Liver (tissue), 9 donors: ENCODE data around the gene DDA1. TPM values are rescaled to one million over a fixed set of nuclear protein-coding genes. Genes with fewer than 3 reads are reported as not detected.

ENCODE experiments used
- DNase-seq: peaks from one replicate; pipeline ENCODE4 v3.0.0-alpha.2; 2017; ENCODE audit warnings: low spot score
- H3K27ac ChIP-seq, 2 donors: one replicate each; pipeline ENCODE4 v1.7.0; 2013; ENCODE audit warnings: inconsistent platforms in 2 of 2, low read length in 2 of 2, control low read depth in 1 of 2, low read depth in 1 of 2, mild to moderate bottlenecking in 1 of 2
- H3K27me3 ChIP-seq, 4 donors: one replicate each; pipeline versions ENCODE4 v1.6.1 to v1.7.0; 2013; ENCODE audit warnings: low read length in 3 of 4, inconsistent platforms in 1 of 4, mild to moderate bottlenecking in 1 of 4, moderate library complexity in 1 of 4; ENCODE audit not compliant: control insufficient read depth in 4 of 4, insufficient read depth in 4 of 4
- H3K36me3 ChIP-seq, 4 donors: one replicate each; pipeline versions ENCODE4 v1.6.1 to v1.7.0; 2013; ENCODE audit warnings: low read length in 3 of 4, mild to moderate bottlenecking in 3 of 4, low read depth in 1 of 4, moderate library complexity in 1 of 4; ENCODE audit not compliant: control insufficient read depth in 4 of 4, insufficient read depth in 3 of 4
- H3K4me1 ChIP-seq, 4 donors: one replicate each; pipeline versions ENCODE4 v1.6.1 to v1.7.0; 2013; ENCODE audit warnings: low read length in 3 of 4, mild to moderate bottlenecking in 3 of 4, moderate library complexity in 1 of 4; ENCODE audit not compliant: control insufficient read depth in 4 of 4, insufficient read depth in 4 of 4
- H3K4me3 ChIP-seq, 3 donors: one replicate each; pipeline versions ENCODE4 v1.6.1 to v1.7.0; 2013; ENCODE audit warnings: low read length in 3 of 3, control low read depth in 1 of 3, low read depth in 1 of 3, mild to moderate bottlenecking in 1 of 3
- H3K9ac ChIP-seq, 2 donors: one replicate each; pipeline ENCODE4 v1.7.0; 2013; ENCODE audit warnings: low read length in 2 of 2, mild to moderate bottlenecking in 2 of 2, moderate library complexity in 2 of 2, control low read depth in 1 of 2, low read depth in 1 of 2
- H3K9me3 ChIP-seq, 4 donors: one replicate each; pipeline versions ENCODE4 v1.6.1 to v1.7.0; 2013; ENCODE audit warnings: low read length in 3 of 4; ENCODE audit not compliant: control insufficient read depth in 4 of 4
- ATF3 ChIP-seq: IDR thresholded peaks from 2 replicates; pipeline ENCODE4 v1.6.1; 2016; ENCODE audit warnings: antibody characterized with exemption
- CTCF ChIP-seq: fragments of 150-350 bp; IDR thresholded peaks from 2 replicates; pipeline ENCODE4 v1.5.1; 2017; ENCODE audit warnings: improper control_type of control experiment, low read depth, low read length; ENCODE audit not compliant: missing input control
- EGR1 ChIP-seq, 2 donors: IDR thresholded peaks; 2 replicates each; pipeline ENCODE4 v1.6.1; 2016 to 2018; ENCODE audit warnings: antibody characterized with exemption in 2 of 2, low read depth in 2 of 2
- FOXA1 ChIP-seq: IDR thresholded peaks from 2 replicates; pipeline ENCODE4 v1.6.1; 2016; ENCODE audit warnings: antibody characterized with exemption
- FOXA2 ChIP-seq: IDR thresholded peaks from 2 replicates; pipeline ENCODE4 v1.6.1; 2016; ENCODE audit warnings: antibody characterized with exemption
- GABPA ChIP-seq, 2 donors: IDR thresholded peaks in 1 of 2; conservative IDR thresholded peaks in 1 of 2; 2 replicates each; pipeline ENCODE4 v1.6.1; 2016; ENCODE audit warnings: antibody characterized with exemption in 2 of 2, mild to moderate bottlenecking in 1 of 2, moderate library complexity in 1 of 2
- HNF4A ChIP-seq, 2 donors: conservative IDR thresholded peaks; 2 replicates each; pipeline ENCODE4 v1.6.1; 2016; ENCODE audit warnings: antibody characterized with exemption in 2 of 2, mild to moderate bottlenecking in 2 of 2
- HNF4G ChIP-seq: IDR thresholded peaks from 2 replicates; pipeline ENCODE4 v1.6.1; 2016; ENCODE audit warnings: antibody characterized with exemption
- JUND ChIP-seq, 2 donors: IDR thresholded peaks; 2 replicates each; pipeline ENCODE4 v1.6.1; 2016; ENCODE audit warnings: antibody characterized with exemption in 2 of 2
- MAX ChIP-seq: IDR thresholded peaks from 2 replicates; pipeline ENCODE4 v1.6.1; 2016; ENCODE audit warnings: antibody characterized with exemption
- NR2F2 ChIP-seq: IDR thresholded peaks from 2 replicates; pipeline ENCODE4 v1.6.1; 2016; ENCODE audit warnings: antibody characterized with exemption
- RAD21 ChIP-seq, 2 donors: IDR thresholded peaks; 2 replicates each; pipeline ENCODE4 v1.6.1; 2016; ENCODE audit warnings: antibody characterized with exemption in 2 of 2, mild to moderate bottlenecking in 2 of 2
- RXRA ChIP-seq, 2 donors: IDR thresholded peaks; 2 replicates each; pipeline ENCODE4 v1.6.1; 2017 to 2018; ENCODE audit warnings: antibody characterized with exemption in 2 of 2, mild to moderate bottlenecking in 1 of 2
- SP1 ChIP-seq: IDR thresholded peaks from 2 replicates; pipeline ENCODE4 v1.6.1; 2018; ENCODE audit warnings: antibody characterized with exemption, mild to moderate bottlenecking
- TAF1 ChIP-seq: conservative IDR thresholded peaks from 2 replicates; pipeline ENCODE4 v1.6.1; 2016; ENCODE audit warnings: antibody characterized with exemption, mild to moderate bottlenecking
- YY1 ChIP-seq: IDR thresholded peaks from 2 replicates; pipeline ENCODE4 v1.6.1; 2016; ENCODE audit warnings: antibody characterized with exemption, mild to moderate bottlenecking
- ZBTB33 ChIP-seq: IDR thresholded peaks from 2 replicates; pipeline ENCODE4 v1.6.1; 2016; ENCODE audit warnings: antibody characterized with exemption
- WGBS: extraction: QIAGEN DNeasy Blood & Tissue Kit; methylation state at CpG from one replicate; pipeline ENCODE4 v1.1.7; 2013; 5-methylcytosine and 5-hydroxymethylcytosine counted together
- polyA plus RNA-seq, 2 donors: library from polyadenylated mRNA; stranded (reverse) in 1 of 2; unstranded in 1 of 2; fragments of 200-250 nt in 1 of 2; fragments of >200 nt in 1 of 2; fragmentation: Nextera tagmentation in 1 of 2; extraction: Ambion mirVana in 1 of 2; gene quantifications; one replicate each; pipeline versions ENCODE4 v1.2.1 to v1.2.3, GENCODE V29; 2013 to 2015
- total RNA-seq, 2 donors: library from RNA; depleted of rRNA; stranded (reverse); fragments of >200 nt; gene quantifications; one replicate each; pipeline ENCODE4 v1.2.3, GENCODE V29; 2014
- TF ChIP-seq, protein P1 (sequence below): IDR thresholded peaks from 2 replicates; pipeline ENCODE4 v1.6.1; 2016; ENCODE audit warnings: antibody characterized with exemption, mild to moderate bottlenecking
- donor health status: healthy.
- donor health status: healthy.
- donor health status: healthy.
- donor health status: healthy.
- donor health status: healthy.

DDA1 gene
- total and polyA plus RNA-seq, 4 donors, result 7.9 to 37.9 (median 20.8) TPM

- Histone ChIP-seq H3K4me1 (peaks cover 10 to 61% (median 48%) of the 10 kb centered on the region in 4 donors), H3K36me3 (no peaks in the 10 kb centered on the region), H3K27me3 (no peaks in the 10 kb centered on the region), H3K4me3 (peak overlapping the region; percentile 78 to 94 (median 81)), H3K9me3 (no peaks in the 10 kb centered on the region), H3K27ac (peak overlapping the region; percentile 88 to 93), H3K9ac (peak overlapping the region; percentile 68 to 79)
- no peak for DNase-seq
- 4% methylated on average over 28 of the region's 28 CpGs for WGBS
- TF ChIP-seq MAX (no peak), GABPA (IDR thresholded peaks at IDR 0.05 in 1 of 2, conservative IDR thresholded peaks at IDR 0.05 in 1 of 2) (no peak), YY1 (peak; percentile 11), NR2F2 (no peak), ATF3 (no peak), RXRA (IDR thresholded peaks at IDR 0.05) (no peak), EGR1 (IDR thresholded peaks at IDR 0.05; ENCODE audit: low read depth in 2 of 2) (no peak), JUND (IDR thresholded peaks at IDR 0.05) (no peak), RAD21 (IDR thresholded peaks at IDR 0.05) (no peak), SP1 (peak; percentile 33), HNF4G (no peak), FOXA2 (no peak), FOXA1 (no peak), HNF4A (conservative IDR thresholded peaks at IDR 0.05) (peak; percentile 80 to 85), ZBTB33 (no peak), TAF1 (peak; percentile 41), CTCF (no peak)
- TF ChIP-seq, protein P1, sequence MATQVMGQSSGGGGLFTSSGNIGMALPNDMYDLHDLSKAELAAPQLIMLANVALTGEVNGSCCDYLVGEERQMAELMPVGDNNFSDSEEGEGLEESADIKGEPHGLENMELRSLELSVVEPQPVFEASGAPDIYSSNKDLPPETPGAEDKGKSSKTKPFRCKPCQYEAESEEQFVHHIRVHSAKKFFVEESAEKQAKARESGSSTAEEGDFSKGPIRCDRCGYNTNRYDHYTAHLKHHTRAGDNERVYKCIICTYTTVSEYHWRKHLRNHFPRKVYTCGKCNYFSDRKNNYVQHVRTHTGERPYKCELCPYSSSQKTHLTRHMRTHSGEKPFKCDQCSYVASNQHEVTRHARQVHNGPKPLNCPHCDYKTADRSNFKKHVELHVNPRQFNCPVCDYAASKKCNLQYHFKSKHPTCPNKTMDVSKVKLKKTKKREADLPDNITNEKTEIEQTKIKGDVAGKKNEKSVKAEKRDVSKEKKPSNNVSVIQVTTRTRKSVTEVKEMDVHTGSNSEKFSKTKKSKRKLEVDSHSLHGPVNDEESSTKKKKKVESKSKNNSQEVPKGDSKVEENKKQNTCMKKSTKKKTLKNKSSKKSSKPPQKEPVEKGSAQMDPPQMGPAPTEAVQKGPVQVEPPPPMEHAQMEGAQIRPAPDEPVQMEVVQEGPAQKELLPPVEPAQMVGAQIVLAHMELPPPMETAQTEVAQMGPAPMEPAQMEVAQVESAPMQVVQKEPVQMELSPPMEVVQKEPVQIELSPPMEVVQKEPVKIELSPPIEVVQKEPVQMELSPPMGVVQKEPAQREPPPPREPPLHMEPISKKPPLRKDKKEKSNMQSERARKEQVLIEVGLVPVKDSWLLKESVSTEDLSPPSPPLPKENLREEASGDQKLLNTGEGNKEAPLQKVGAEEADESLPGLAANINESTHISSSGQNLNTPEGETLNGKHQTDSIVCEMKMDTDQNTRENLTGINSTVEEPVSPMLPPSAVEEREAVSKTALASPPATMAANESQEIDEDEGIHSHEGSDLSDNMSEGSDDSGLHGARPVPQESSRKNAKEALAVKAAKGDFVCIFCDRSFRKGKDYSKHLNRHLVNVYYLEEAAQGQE, result peak; percentile 60
Observed at GRCh38 chr19:17306285-17306714, 3.1 kb upstream of the DDA1 start.
